ENCODE results near the gene DGKG. TPM values are rescaled to one million over a fixed set of nuclear protein-coding genes. Genes with fewer than 3 reads are reported as not detected.

Gene DGKG
- total and polyA plus RNA-seq, 10 of the 15 experiments (the other 5 are each of a cell fraction or from before 2014, with no cell fraction given), result 0.39 to 6.2 (median 4.7) TPM

DNA sequence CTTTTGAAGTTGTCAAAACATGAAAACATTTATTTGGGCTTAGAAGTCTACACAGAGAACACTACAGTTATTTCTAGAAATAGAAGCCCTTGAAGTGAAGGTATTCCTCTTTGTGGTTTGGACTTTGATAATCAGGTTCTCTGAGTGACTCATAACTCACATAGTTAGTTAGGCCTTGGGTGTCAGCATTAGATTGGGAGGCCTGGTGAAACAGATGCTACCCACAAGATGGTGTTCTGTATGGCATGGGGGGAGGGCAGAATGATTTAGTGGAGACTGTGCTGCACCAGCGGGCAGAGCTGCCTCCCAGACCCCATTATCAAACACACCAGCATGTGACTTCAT, 144.2 kb downstream of the DGKG start (continued):
- TF ChIP-seq, protein P1, sequence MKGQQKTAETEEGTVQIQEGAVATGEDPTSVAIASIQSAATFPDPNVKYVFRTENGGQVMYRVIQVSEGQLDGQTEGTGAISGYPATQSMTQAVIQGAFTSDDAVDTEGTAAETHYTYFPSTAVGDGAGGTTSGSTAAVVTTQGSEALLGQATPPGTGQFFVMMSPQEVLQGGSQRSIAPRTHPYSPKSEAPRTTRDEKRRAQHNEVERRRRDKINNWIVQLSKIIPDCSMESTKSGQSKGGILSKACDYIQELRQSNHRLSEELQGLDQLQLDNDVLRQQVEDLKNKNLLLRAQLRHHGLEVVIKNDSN (IDR thresholded peaks at IDR 0.05; ENCODE audit: borderline replicate concordance, extremely low read length, insufficient read depth, low read depth, low read length), result no peak
- no peak for TF ChIP-seq NR2C2 (IDR thresholded peaks at IDR 0.05; ENCODE audit: borderline replicate concordance, control insufficient read depth, insufficient read length, low read depth)
- TF ChIP-seq ZNF592 (IDR thresholded peaks at IDR 0.05), result no peak
- peak; percentile 72 for TF ChIP-seq JUND (IDR thresholded peaks at IDR 0.05; ENCODE audit: low read depth, low read length)
- TF ChIP-seq CUX1 (IDR thresholded peaks at IDR 0.05; ENCODE audit: insufficient replicate concordance, low read depth, low read length), result no peak
- no peak for TF ChIP-seq KLF5 (IDR thresholded peaks at IDR 0.05; ENCODE audit: partially characterized antibody)
- no peak for TF ChIP-seq NFYB (IDR thresholded peaks at IDR 0.05; ENCODE audit: insufficient read depth, low read depth, low read length)
- TF ChIP-seq EGR1 (IDR thresholded peaks at IDR 0.05; ENCODE audit: borderline replicate concordance in 1 of 2, low read depth in 2 of 2, low read length in 2 of 2), result no peak
- peak; percentile 98 for TF ChIP-seq RUNX3 (IDR thresholded peaks at IDR 0.05; ENCODE audit: low read length)
- TF ChIP-seq ZBTB33 (IDR thresholded peaks at IDR 0.05), result no peak
- TF ChIP-seq PBX3 (IDR thresholded peaks at IDR 0.05; ENCODE audit: insufficient replicate concordance, low read depth, low read length), result no peak
- no peak for TF ChIP-seq NR2C1 (IDR thresholded peaks at IDR 0.05)
- no peak for TF ChIP-seq STAT1 (conservative IDR thresholded peaks at IDR 0.05)
- TF ChIP-seq TCF7 (IDR thresholded peaks at IDR 0.05; ENCODE audit: borderline replicate concordance), result peak; percentile 92
- TF ChIP-seq RB1 (IDR thresholded peaks at IDR 0.05; ENCODE audit: borderline replicate concordance), result no peak
